HG02588 (cell line): Measurements from ENCODE around the gene PTPRN2.

Experiments used
- ATAC-seq: cut with Tn5 transposase; IDR thresholded peaks from one replicate; pipeline ENCODE4 v1.9.1; 2021; ENCODE audit warnings: mild to moderate bottlenecking, moderate library complexity; ENCODE audit not compliant: unreplicated experiment

Gene PTPRN2

DNA sequence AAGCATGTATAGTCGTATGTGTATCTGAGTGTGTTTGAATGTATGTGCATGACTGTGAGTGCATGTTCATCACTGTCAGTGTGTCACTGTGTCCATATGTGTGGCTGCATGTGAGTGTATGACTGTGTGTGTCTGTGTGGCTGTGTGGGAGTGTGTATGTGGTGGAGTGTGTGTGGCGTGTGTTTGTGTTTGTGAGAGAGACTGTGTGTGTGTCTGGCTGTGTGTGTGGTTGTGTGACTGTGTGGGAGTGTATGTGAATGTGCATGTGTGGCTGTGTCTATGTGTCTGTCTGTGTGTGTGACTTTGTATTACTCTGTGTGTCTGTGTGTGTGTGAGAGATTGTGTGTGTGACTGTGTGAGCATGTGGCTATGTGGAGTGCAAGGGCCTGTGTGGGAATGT lies 748.4 kb downstream of the PTPRN2 start:
- ATAC-seq = no peak

DNA sequence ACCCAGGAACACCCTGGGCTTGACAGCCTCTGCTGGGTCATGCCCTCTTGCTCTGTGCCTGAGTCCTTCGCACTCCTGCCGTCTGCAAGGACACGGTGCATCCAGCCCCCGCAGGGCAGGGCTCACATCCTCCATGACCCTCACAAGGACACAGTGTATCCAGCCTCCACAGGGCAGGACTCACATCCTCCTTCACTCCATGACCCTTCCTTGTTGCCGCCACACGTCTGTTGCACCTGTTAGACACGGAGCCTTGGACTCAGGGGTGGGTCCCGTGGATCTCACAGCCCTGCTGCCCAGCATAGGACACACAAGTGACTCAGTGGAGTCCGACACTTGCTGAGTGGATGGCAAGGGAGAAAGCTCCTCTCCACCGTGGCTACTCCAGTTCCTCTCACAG lies 750.1 kb downstream of the PTPRN2 start:
- ATAC-seq = no peak

GRCh38 chr7:157837047-157837446 lies 750.6 kb downstream of the PTPRN2 start:
- no peak for ATAC-seq

DNA sequence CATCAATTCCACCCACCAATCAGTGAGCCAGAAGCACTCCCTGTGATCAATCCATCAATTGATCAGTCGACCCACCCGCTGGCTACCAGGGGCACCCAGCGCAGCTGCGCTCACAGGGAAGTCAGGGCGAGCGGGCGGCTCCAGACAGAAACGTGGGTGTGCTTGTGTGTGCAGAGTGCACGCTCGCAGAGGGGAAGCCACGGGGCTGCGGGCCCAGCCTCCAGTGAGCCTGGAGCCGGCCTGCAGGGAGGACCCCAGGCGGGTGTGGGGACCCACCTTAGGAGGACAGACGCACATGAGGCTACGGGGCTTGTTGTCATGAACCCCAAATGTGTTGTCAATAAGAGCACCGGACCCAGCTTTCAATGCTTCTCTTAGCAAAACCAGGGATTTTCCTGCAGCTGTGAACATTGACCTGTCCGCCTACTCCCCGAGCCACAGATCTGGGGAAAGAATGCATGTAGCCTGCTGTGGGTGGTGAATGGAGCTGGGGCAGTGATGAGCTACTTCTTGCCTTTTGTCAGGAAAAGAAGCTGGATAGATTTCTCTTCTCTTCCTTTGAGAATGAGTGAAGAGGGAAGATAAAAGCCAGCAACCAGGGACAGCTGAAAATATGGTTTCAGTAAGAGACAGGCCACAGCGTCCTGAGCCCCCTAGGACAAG lies 753.0 kb downstream of the PTPRN2 start:
- no peak for ATAC-seq

GRCh38 chr7:157832866-157833607 lies 754.6 kb downstream of the PTPRN2 start:
- no peak for ATAC-seq

- ATAC-seq = no peak
Observed at GRCh38 chr7:157832421-157832820, 755.2 kb downstream of the PTPRN2 start.

DNA sequence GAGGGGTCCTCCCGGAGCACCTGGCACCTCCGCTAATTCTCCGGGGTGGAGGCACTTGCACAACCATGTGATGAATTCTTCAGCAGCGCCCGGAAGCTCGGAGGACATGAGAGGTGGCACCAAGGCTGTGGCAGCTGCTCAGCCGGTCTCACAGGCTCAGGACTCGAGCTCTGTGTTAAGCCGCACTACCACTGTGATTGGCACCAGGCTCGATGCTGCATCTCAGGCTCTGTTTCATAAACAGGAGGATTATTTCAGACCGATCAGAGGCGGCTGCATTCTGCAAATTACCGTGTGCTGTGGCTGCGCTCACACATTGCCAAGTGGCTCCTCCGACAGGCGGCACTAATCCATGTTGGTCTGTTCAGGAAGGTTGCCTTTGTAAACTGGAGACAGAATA lies 755.6 kb downstream of the PTPRN2 start:
- no peak for ATAC-seq

DNA sequence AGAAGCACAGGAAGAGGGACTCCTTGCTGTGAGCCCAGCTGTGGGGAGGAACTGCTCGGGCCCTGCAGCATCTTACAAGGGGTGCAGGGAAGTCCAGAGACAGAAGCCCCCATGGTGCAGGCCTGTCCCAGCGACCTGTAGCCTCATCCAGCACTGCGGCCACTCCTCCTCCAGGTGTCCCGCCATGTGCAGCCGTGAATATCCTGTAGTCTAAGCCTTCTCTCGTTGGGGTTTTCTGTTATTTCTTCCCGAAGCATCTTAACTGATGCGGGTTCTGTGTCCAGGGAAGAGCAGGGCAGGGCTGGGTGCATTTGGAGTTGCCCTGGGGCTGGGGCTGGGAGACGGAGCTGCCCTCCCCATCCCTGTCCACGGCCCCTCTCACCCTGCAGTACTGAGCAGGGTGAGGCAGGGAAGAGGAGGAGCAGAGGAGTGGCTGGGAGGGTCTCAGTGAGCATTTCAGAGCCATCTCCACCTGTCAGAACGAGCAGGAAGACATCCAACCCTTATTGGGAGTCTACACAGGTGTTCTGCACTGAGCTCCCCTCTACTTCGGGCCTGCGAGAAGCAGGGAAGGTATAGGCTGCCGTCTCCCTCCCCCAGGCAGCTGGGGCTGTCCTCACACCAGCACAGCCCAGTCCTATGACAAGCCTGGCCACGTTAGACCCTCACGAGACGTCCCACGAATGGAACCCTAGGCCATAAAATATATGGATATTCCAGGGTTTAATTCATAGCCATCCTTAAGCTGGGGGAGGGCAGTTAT lies 756.3 kb downstream of the PTPRN2 start:
- ATAC-seq = no peak

- no peak for ATAC-seq
Observed at GRCh38 chr7:157830331-157830730, 757.3 kb downstream of the PTPRN2 start.

- no peak for ATAC-seq
Observed at GRCh38 chr7:157829491-157829890, 758.1 kb downstream of the PTPRN2 start.

DNA sequence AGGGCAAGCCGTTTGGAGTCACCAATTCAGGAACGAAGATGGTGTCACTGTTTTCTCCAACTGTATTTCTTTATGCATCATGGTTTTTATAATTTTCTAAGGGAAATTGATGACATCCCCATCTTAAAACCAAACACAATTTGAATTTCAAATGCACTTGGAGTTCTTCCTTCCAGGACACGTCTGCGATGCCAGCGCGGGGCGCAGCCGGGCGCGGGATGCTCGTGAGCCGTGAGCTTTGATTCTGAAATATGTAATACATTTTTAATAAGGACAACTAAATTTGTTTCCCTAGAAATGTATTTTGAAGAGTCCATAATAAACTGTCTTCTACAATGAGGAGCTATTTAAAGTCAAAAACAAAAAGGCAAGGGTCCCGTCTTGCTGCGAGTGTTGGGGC lies 758.7 kb downstream of the PTPRN2 start:
- ATAC-seq = no peak

DNA sequence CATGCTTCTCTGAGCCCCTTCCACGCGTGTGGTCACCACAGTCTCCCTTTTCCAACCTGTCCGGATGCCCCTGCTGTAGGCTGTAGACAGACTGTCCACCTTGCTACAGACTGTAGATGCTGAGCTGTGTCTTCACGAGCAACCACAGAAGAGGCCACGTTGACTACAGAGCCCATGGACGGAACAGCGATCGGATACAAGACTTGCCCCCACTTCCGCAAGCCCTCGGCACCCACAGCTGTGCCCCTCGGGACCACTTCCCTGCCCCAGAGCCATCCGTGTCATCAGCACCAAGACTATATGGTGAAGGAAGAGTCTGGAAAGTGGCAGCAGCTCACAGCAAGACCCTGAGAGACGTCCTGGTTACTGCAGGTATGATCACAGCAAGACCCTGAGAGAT lies 759.4 kb downstream of the PTPRN2 start:
- ATAC-seq = no peak

GRCh38 chr7:157827863-157828160 lies 759.8 kb downstream of the PTPRN2 start:
- ATAC-seq = no peak

GRCh38 chr7:157827045-157827862 lies 760.4 kb downstream of the PTPRN2 start:
- no peak for ATAC-seq

- no peak for ATAC-seq
Observed at GRCh38 chr7:157826566-157826965, 761.1 kb downstream of the PTPRN2 start.

DNA sequence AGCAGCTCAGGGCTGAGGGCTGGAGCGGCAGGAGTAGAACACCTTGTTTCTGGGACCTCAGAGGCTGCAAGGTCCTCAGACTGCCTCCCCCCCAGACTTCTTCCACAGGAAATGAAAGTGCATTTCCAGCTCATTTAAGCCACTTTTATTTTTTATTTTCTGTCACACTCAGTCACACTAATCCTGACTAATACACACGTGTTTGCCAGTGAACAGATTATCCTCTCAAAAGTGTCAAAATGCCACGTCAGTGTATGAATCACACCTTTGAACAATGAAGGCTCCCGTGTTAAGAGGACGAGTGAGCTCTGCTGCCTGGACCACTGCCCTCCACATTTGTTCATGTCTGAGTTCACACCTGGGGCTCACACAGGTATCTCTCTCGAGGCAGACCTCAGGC lies 762.3 kb downstream of the PTPRN2 start:
- no peak for ATAC-seq

DNA sequence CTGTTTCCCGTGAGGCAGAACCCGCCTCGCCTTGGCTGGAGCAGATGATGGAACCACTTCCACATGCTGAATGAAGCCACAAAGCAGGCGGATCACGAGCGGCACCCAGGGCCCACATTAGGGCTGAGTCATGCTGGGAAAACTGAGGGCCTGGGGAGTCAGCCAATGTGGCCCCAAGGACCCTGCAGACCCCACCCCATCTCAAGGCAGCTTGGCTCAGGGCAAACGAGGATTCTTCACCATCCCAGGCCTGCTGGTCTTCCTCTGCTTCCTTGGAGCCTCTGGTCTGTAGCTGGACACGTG lies 762.9 kb downstream of the PTPRN2 start:
- ATAC-seq = no peak

- ATAC-seq = no peak
Observed at GRCh38 chr7:157824011-157824818, 763.4 kb downstream of the PTPRN2 start.

- no peak for ATAC-seq
Observed at GRCh38 chr7:157822688-157823031, 765.0 kb downstream of the PTPRN2 start.

- ATAC-seq = no peak
Observed at GRCh38 chr7:157821959-157822687, 765.5 kb downstream of the PTPRN2 start.
